Prostate gland (tissue), 2 donors: Measurements from ENCODE around the gene LGALS3BP.

ENCODE experiments used
- POLR2A ChIP-seq: fragments of 450-650 bp; IDR thresholded peaks from one replicate; pipeline ENCODE4 v1.6.1; 2016; ENCODE audit warnings: antibody characterized with exemption, mild to moderate bottlenecking
- TF ChIP-seq, protein P1 (sequence below), 4 experiments: fragments of 200-600 bp in 2 of 4; fragments of 450-650 bp in 2 of 4; sonication (generic) in 2 of 4; IDR thresholded peaks; 1 replicate in 3 of 4; 2 replicates in 1 of 4; pipeline ENCODE4 v1.5.1; 2016 to 2019; ENCODE audit warnings: antibody characterized with exemption in 4 of 4, mild to moderate bottlenecking in 2 of 4, moderate library complexity in 2 of 4

DNA sequence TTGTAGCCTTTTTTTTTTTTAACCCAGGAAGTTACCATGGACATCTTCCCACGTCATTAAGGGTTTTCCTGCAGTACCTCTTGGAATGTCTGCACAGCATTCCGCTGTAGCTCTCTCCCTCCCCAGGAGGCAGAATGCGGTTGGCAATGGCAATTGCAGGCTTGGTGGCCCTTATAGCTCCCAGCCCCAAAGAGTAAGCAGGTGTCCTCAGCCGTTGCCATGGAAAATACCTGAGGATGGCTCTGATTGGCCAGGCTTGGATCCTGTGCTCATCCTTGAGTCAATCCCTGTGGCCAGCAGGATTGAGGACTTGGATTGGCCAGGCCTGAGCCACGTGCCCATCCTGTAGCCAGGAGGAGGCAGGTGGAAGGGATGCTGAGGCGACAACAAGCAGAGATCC, 39.0 kb downstream of the LGALS3BP start:
- TF ChIP-seq, protein P1, sequence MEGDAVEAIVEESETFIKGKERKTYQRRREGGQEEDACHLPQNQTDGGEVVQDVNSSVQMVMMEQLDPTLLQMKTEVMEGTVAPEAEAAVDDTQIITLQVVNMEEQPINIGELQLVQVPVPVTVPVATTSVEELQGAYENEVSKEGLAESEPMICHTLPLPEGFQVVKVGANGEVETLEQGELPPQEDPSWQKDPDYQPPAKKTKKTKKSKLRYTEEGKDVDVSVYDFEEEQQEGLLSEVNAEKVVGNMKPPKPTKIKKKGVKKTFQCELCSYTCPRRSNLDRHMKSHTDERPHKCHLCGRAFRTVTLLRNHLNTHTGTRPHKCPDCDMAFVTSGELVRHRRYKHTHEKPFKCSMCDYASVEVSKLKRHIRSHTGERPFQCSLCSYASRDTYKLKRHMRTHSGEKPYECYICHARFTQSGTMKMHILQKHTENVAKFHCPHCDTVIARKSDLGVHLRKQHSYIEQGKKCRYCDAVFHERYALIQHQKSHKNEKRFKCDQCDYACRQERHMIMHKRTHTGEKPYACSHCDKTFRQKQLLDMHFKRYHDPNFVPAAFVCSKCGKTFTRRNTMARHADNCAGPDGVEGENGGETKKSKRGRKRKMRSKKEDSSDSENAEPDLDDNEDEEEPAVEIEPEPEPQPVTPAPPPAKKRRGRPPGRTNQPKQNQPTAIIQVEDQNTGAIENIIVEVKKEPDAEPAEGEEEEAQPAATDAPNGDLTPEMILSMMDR (IDR thresholded peaks at IDR 0.05), result no peak
- TF ChIP-seq POLR2A, result no peak
